ENCODE results near the gene PEX10.

GRCh38 chr1:2408859-2409276, 3.5 kb downstream of the PEX10 start:
- no peak for TF ChIP-seq EZH2 (optimal IDR thresholded peaks at IDR 0.05; ENCODE audit: low read depth, low read length)
- no peak for TF ChIP-seq CTCF (IDR thresholded peaks at IDR 0.05; ENCODE audit: low read length)
